Tibial artery (tissue), 4 donors: ENCODE measurements around the gene ANO1.

Experiments used
- DNase-seq, 2 donors: peaks; one replicate each; pipeline ENCODE4 v3.0.0-alpha.2; 2019
- H3K27ac ChIP-seq, 2 donors: fragments of 200-600 bp; sonication (generic) in 1 of 2; 1 replicate in 1 of 2; 2 replicates in 1 of 2; pipeline ENCODE4 v1.5.1; 2018 to 2019; ENCODE audit warnings: mild to moderate bottlenecking in 1 of 2
- H3K27me3 ChIP-seq, 2 donors: fragments of 200-600 bp; sonication (generic) in 1 of 2; one replicate each; pipeline versions ENCODE4 v1.5.1 to v1.6.0; 2016 to 2019
- H3K36me3 ChIP-seq, 3 donors: fragments of 200-600 bp; sonication (generic) in 2 of 3; one replicate each; pipeline ENCODE4 v1.5.1; 2016 to 2019; ENCODE audit warnings: mild to moderate bottlenecking in 2 of 3
- H3K4me1 ChIP-seq, 4 donors: fragments of 200-600 bp; sonication (generic) in 2 of 4; 1 replicate in 3 of 4; 2 replicates in 1 of 4; pipeline ENCODE4 v1.5.1; 2016 to 2019
- H3K4me3 ChIP-seq, 2 donors: fragments of 200-600 bp; sonication (generic) in 1 of 2; 1 replicate in 1 of 2; 2 replicates in 1 of 2; pipeline ENCODE4 v1.5.1; 2018 to 2019; ENCODE audit warnings: mild to moderate bottlenecking in 2 of 2
- H3K9me3 ChIP-seq, 3 donors: fragments of 200-600 bp; sonication (generic) in 1 of 3; one replicate each; pipeline ENCODE4 v1.5.1; 2016 to 2019
- intact Hi-C: fragments of 100-400 bp; cut with DNase I; formaldehyde crosslinking; loops from one replicate; pipeline ENCODE4 v1.15.0; 2023; ENCODE audit warnings: low total_unique reads
- TF ChIP-seq, protein P1 (sequence below), 2 experiments: fragments of 200-600 bp in 1 of 2; fragments of 450-650 bp in 1 of 2; IDR thresholded peaks; one replicate each; pipeline ENCODE4 v1.5.1; 2017 to 2019; ENCODE audit warnings: antibody characterized with exemption in 2 of 2, mild to moderate bottlenecking in 1 of 2, moderate library complexity in 1 of 2

Gene ANO1

DNA sequence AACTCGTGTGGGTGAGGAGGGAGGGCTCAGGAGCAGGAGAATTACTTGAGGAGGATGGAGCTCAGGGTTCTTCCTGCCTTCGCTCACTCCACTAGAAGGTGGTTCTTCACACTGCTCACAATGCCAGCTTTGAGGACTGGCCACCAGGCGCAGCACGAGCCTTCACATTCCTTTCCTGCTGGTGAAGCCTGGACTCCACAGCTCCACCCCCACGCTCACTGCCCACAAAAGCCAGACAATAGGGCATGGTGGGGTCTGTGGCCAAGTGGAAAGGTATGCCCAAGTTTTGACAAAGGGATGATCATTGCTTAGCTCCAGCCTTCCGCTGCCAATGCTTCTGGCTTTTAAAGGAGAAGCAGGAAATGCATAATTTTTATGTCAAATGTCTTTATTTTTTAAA is 67.0 kb downstream of the ANO1 start:
- H3K27me3 ChIP-seq: no peaks in the 10 kb centered on the region
- no peak overlapping the region for H3K27ac ChIP-seq
- DNase-seq: no peak
- TF ChIP-seq, protein P1, sequence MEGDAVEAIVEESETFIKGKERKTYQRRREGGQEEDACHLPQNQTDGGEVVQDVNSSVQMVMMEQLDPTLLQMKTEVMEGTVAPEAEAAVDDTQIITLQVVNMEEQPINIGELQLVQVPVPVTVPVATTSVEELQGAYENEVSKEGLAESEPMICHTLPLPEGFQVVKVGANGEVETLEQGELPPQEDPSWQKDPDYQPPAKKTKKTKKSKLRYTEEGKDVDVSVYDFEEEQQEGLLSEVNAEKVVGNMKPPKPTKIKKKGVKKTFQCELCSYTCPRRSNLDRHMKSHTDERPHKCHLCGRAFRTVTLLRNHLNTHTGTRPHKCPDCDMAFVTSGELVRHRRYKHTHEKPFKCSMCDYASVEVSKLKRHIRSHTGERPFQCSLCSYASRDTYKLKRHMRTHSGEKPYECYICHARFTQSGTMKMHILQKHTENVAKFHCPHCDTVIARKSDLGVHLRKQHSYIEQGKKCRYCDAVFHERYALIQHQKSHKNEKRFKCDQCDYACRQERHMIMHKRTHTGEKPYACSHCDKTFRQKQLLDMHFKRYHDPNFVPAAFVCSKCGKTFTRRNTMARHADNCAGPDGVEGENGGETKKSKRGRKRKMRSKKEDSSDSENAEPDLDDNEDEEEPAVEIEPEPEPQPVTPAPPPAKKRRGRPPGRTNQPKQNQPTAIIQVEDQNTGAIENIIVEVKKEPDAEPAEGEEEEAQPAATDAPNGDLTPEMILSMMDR (IDR thresholded peaks at IDR 0.05): no peak
- H3K4me3 ChIP-seq: no peak overlapping the region
- H3K36me3 ChIP-seq: peaks cover 0 to 84% (median 24%) of the 10 kb centered on the region in 3 donors
- H3K4me1 ChIP-seq: peaks cover 0 to 6% (median 0%) of the 10 kb centered on the region in 4 donors
- H3K9me3 ChIP-seq: no peaks in the 10 kb centered on the region
- intact Hi-C loops: no loop called here

DNA sequence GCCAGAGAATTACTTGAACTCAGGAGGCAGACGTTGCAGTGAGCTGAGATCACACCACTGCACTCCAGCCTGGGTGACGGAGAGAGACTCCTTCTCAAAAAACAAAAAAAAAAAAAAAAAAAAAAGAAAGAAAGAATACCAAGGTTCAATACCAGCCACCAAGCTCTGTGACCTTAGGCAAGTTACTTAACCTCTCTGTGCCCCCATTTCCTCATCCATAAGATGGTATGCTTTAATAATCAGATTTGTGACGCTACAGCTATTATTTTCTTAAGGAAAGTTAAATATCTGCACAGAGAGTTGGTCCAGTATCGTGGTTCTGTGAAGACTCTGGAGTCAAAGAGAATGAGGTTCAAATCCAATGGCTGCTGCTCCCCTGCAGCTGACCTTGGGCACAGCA is 67.7 kb downstream of the ANO1 start:
- DNase-seq: no peak
- Histone ChIP-seq H3K27me3 (no peaks in the 10 kb centered on the region), H3K36me3 (peaks cover 0 to 88% (median 27%) of the 10 kb centered on the region in 3 donors), H3K4me3 (no peak overlapping the region), H3K27ac (no peak overlapping the region), H3K4me1 (peaks cover 0 to 6% (median 0%) of the 10 kb centered on the region in 4 donors), H3K9me3 (no peaks in the 10 kb centered on the region)
- TF ChIP-seq, protein P1 (IDR thresholded peaks at IDR 0.05): no peak
- intact Hi-C loops: no loop called here

- DNase-seq: no peak
- intact Hi-C loops: no loop called here
- no peaks in the 10 kb centered on the region for H3K27me3 ChIP-seq
- H3K36me3 ChIP-seq: peaks cover 0 to 88% (median 31%) of the 10 kb centered on the region in 3 donors
- peaks cover 0 to 6% (median 0%) of the 10 kb centered on the region in 4 donors for H3K4me1 ChIP-seq
- TF ChIP-seq, protein P1 (IDR thresholded peaks at IDR 0.05): no peak
- no peak overlapping the region for H3K27ac ChIP-seq
- H3K9me3 ChIP-seq: no peaks in the 10 kb centered on the region
- no peak overlapping the region for H3K4me3 ChIP-seq
Observed at GRCh38 chr11:70146299-70146698, 68.2 kb downstream of the ANO1 start.

GRCh38 chr11:70146895-70147520 is 68.9 kb downstream of the ANO1 start:
- intact Hi-C loops: no loop called here
- no peak for DNase-seq
- no peaks in the 10 kb centered on the region for H3K27me3 ChIP-seq
- H3K27ac ChIP-seq: no peak overlapping the region
- TF ChIP-seq, protein P1 (IDR thresholded peaks at IDR 0.05): no peak
- no peaks in the 10 kb centered on the region for H3K9me3 ChIP-seq
- H3K36me3 ChIP-seq: peaks cover 0 to 88% (median 34%) of the 10 kb centered on the region in 3 donors
- peaks cover 0 to 2% (median 0%) of the 10 kb centered on the region in 4 donors for H3K4me1 ChIP-seq
- H3K4me3 ChIP-seq: no peak overlapping the region

- Histone ChIP-seq H3K4me1 (no peaks in the 10 kb centered on the region), H3K27me3 (no peaks in the 10 kb centered on the region), H3K4me3 (no peak overlapping the region), H3K36me3 (peaks cover 3 to 88% (median 38%) of the 10 kb centered on the region in 3 donors), H3K27ac (no peak overlapping the region), H3K9me3 (no peaks in the 10 kb centered on the region)
- no peak for DNase-seq
- TF ChIP-seq, protein P1 (IDR thresholded peaks at IDR 0.05): no peak
- intact Hi-C loops: no loop called here
Observed at GRCh38 chr11:70147668-70148067, 69.6 kb downstream of the ANO1 start.
